NCI-H2227 (cell line): ENCODE results near the gene CAMTA1.

Experiments
- DNase-seq: peaks from one replicate; lab custom pipeline; 2025; ENCODE audit not compliant: unreplicated experiment; lab: John Stamatoyannopoulos, UW

The CAMTA1 gene

DNA sequence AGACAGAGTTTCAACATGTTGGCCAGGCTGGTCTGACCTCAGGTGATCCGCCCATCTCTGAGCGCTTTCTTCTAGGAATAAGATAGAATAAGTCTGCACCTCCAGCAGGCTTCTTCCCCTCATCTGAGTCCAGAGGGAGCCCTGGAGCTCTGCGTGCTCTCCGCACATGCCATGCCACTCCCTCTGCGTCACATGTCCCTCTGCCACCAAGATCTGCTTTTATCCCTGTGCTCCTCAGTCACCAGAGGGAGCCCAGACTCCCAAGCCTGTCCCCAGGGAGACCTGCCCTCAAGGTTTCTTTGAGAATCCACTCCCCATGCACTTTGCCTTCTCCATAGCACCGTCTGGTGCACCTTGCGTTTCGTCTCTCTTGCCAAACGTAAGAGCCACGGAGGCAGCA lies 213.0 kb downstream of the CAMTA1 start:
- DNase-seq = no peak

DNA sequence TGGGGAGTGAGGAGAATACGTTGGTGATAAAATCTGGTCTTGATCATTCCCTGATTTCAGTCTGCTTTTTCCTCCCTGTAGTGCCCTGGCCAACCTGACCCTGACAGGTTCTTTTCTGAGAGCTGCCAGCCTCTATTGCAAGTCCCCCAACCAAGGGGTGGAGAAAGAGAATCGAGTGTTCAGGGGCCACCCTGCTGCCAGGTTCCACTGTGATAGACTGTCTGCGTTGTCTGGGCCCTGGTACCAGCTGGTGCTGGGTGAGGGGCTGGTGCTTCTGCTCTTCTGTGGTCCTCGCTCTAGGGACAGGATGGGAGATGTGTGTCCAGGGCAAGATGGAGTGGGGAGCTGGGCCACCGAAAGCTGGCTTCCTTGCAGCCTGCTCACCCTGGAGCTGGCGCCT lies 214.6 kb downstream of the CAMTA1 start:
- no peak for DNase-seq

DNA sequence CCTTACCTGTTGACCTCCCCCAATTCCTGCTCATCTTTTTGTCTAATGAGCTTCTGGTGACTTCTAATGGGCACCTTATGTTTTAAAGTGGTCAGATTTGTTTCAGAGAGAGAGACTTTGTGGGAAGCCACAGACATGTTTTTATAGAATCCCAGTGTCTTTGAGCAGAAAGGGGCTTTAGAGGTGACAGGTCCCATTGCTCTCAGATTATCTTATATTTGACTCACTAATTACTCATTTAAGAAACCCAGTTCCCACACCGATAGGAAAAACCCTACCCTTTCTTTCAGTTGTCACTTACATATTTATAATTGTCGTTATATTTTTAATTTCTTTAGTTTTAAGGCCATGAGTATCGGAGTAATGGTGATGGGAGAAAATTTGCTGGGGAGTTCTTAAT lies 215.5 kb downstream of the CAMTA1 start:
- DNase-seq = no peak

DNA sequence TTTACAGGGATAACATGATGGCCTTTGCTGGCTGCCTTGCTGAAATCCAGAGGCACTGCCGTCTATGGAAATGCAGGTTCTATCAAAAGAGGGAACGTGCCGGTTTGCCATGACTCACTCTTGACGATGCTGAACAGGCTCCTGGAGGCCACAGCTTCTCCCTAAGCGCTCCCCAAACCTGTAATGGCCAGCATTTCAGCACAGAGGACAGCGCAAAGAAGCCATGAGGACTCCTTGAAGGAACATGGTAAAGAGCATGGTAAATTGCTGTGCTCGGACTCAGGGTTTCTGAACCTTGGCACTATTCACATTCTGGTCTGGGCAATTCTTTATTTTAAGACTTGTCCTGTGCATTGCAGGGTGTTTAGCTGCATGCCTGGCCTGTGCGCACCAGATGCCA lies 217.5 kb downstream of the CAMTA1 start:
- no peak for DNase-seq

DNA sequence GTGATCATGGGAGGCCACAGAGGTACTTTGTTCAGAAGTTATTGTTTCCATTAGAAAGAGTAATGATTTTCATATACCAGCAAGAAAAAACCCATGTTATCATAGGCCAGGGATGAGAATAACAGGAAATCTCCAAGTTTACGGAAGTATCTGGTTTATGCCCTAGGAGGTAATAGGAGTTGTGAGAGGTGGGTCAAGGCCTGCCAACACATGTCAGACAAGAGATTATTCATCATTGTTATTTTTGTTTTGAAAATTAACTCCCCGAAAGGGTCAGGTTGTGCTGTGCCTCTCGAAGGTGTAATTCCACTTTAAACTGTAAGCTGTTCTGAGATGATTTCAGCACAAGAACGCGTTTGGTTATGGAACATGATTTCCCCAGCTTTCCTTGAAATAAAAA lies 218.4 kb downstream of the CAMTA1 start:
- no peak for DNase-seq

DNA sequence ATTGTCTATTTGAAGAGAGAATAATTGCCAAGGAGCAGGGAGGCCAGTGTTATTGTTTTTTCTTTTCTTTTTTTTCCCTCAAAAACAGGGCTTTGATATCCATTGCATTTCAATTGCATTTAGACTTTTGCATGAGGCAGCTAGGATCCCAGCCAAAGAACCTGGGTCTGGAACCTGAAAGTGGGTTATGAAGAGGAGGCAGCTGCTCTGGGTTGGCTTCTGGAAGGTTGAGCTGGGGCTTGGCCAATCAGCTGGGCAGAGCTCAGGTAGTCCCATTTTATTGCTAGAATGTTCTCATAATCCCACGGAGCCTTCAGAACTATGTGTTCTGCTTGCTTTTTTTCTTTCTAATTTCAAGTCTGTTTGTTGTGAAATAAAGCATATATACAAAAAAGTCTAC lies 218.9 kb downstream of the CAMTA1 start:
- DNase-seq = no peak

DNA sequence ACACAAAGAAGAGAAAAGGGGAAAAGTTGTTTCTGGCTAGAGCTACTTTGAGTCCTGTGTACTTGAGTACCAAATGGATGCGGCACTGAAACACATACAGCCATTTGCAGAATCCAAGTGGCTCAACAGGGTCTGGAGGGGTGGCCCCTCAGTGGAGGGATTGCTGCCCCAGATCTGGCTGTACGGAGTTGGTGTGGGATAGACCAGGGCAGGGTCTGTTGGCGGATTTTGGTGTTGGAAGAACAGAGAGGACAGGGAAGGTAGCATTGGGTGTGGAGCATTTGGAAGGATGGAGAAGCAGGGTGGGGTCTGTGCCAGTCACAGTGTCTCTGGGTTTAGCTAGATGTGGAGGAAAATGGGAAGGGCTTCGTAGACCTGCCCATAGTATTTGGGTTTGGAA lies 220.5 kb downstream of the CAMTA1 start:
- DNase-seq = no peak

DNA sequence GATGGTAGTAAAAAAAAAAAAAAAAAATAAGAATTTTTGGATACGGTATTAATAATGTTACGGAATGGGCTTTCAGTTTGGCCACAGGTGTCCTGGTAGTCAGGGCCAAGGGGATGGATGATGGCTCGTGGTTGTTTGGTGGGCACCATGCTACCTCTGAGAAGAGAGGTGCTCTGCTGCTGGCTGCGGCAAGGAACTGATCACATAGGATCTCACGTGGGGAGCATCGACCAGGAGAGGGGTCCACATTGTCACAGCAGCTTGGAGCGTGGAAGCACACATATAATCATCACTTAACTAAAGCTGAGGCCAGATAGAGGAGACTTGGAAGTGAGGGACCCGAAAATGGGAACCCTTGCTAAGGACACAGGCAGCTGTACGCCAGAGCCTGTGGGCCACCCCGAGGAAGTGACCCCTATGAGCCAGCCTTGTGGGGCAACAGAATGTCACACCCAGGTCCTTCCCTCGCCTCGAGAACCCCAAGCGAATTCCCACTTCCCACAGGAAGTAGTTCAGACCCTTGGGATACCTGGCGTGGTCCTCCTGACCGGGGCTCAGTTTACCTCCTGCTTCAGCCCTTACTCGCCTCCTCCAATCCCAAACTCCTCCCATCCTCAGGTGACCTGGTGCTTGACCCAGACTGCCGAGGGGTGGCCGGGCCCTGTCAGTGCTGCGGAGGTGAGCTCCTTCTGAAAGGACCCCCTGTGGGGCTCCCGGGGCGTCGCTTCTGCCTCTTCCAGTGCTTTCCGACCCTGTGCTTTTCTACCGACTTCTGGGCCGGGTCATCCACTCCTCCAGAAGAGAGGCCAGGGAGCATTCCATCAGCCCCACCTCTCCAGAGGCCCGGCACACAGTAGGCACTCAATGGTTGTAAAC lies 222.0 kb downstream of the CAMTA1 start:
- DNase-seq = no peak

DNA sequence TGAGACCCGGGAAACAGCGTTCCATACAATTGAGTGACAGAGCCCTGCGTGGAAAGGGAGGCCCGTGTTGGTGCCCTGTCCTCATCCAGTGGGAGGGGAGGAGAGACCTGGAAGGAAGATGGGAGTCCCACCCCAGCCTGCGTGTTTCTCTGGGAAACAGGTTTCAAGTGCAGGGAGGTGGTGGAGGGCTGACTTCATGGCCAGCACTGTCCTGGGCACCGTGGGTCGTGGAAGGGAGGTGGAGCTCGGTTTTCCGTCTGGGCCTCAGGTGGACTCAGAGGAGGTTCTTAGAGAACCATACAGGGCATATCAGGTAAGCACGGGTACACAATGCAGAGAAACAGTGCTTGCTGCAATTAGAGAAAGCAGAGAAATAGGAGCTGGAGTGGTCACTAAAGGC lies 222.6 kb downstream of the CAMTA1 start:
- DNase-seq = no peak

DNA sequence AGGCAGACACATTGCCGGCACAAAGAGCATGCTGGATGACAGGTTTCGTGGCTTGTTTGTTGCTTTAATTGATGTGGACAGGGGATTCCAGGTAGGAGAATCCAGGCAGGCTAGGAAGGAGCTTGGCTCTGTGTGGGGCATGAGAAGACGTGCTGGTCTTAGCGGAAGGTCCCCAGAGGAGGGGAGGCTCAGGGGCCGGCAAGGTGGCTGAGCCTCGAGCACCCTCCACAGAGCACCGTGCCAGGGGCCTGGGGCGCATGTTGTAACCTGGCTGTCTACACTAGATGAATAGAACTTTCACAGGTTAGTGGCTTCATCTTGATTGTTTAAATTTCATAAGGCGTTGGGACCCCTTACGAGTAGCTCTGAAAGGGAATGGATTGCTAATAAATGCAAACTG lies 223.1 kb downstream of the CAMTA1 start:
- DNase-seq = no peak

DNA sequence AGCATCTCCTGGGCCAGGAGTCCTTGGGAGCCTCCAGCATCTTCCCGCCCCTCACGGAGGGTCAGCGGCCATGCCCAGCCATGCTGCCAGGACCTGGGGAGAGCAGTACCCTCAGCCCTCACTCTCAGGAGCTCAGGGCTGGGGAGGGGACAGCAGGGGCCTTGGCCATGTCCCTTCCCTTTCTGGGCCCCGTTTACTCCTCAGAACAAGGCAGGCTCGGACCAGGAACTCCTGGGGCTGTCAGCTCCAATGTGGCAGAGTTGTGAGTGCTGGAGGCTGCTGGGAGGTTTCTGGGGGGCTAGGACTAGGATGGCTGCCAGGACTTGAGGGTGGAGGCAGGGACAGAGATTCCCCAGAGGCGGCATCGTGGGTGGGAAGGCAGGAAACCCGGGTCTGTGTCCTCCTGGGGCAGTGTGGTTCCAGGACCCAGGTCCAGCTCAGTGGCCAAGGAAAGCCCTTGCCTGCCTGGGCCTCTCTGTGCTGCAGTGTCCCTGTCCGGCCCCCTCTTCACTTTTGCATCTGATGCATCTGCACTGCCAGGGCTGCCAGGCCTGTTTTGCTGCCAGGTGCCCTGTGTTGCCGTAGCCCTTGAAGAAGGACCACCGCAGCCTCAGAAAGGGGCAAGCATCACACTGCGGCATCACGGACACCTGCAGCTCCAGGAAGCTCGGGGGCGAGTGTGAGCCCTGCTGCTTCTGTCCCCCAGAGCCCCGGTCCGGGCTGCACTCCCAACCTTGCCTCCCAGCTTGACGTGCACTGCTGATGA lies 223.9 kb downstream of the CAMTA1 start:
- DNase-seq = no peak

DNA sequence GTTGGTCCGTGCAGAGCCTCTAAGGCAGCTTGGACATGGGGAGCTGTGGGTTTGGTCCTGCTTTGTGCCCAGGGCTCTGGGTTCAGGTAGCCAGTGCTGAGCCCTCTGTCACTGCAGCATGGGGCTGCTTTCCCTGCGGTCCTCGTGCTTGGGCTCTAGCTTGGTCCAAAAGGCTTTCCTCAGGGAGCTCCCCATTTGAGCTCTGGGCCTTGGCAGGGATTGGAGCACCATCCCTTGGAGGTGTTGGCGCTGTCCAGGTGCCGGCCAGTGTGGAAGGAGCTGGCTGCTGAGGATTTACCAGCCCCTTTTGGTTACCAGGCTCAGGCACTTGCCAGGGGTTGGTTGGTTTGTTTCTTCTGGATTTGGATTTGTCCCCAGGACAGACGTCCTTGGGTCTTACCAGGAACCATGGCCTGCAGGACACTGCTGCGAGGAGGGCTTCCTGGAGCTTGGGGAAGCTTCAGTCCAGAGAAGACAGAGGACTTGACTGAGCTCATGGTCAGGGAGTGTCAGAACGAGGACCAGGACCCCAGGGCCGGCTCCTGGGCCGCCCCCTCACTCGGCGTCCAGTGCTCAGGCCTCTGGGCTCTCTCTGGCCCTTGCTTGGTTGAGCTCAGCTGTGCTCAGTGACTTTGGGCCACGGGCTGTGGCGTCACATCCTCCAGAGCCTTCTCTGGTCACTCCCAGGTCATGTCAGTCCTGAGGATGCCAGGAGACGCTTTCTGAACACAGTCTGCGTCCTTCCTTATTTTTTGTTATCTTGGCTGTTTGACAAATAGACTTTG lies 224.7 kb downstream of the CAMTA1 start:
- no peak for DNase-seq

DNA sequence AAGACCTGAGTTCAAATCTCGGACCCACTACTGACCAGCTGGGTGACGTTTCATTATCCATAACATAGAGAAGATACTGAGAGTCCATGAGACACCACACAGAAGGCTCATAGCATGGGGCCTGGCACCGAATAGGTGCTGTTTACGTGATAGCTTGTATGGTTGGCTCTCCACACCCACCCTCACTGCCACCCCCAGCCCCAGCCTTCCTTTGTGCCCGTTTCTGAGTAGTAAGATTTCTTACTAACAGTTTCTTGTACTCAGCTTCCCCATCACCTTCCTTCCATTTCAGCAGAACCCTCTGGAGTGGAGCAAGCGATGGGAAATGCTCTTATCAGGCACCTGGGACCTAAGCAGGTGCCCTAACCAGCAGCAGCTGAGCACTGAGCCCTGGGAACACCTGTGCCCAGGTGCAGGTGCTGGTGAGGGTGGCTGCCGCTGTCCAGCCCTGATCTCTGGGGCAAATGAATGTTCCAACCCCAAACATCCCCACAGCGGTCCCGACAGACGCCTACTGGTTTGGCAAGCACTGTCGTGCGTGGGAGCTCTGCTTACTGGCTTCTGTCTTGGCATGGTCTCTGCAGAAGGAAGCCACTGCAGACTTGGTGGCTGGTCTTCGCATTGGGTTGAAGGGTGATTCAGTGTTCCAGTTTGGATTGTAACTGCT lies 225.4 kb downstream of the CAMTA1 start:
- DNase-seq = no peak

DNA sequence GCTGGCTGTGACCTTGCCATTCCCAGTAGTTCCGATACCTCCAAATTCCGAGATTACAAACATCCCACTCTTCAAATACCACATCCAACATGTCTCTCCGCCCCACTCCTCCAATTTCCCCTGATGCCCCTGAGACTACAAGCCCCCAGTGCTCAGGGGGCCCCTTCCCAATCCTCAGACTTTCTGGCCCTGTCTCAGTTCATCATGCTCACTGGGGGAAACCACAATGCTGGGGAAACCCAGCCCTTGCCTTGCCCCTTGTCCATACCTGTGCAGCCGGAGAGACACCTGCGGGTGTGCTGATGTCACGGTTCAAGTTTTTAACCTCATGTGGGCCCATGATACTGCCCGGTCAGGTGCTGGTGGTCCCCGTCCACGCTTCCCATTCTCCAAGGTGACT lies 226.6 kb downstream of the CAMTA1 start:
- no peak for DNase-seq

DNA sequence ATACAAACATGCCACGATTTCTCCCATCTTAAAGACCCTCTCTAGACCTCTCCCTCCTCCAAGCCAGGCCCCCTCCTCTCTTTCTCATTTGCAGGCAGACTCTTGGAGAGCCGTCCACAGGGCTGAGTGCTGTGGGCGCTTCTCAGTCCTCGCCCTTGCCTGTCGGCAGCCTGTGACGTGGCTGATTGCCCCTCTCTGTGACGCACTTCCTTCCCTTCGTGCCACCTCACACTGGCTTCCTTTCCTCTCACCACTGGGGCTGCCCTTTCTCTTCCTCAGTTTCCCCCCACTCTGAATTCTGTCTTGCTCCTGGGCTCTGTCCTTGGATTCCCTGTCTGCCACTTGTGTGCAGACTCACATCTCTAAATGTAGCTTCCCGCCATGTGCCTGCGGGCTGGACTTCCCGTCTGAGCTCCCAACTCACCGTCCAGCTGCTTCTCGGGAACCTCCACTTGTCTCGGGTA lies 227.2 kb downstream of the CAMTA1 start:
- DNase-seq = no peak

DNA sequence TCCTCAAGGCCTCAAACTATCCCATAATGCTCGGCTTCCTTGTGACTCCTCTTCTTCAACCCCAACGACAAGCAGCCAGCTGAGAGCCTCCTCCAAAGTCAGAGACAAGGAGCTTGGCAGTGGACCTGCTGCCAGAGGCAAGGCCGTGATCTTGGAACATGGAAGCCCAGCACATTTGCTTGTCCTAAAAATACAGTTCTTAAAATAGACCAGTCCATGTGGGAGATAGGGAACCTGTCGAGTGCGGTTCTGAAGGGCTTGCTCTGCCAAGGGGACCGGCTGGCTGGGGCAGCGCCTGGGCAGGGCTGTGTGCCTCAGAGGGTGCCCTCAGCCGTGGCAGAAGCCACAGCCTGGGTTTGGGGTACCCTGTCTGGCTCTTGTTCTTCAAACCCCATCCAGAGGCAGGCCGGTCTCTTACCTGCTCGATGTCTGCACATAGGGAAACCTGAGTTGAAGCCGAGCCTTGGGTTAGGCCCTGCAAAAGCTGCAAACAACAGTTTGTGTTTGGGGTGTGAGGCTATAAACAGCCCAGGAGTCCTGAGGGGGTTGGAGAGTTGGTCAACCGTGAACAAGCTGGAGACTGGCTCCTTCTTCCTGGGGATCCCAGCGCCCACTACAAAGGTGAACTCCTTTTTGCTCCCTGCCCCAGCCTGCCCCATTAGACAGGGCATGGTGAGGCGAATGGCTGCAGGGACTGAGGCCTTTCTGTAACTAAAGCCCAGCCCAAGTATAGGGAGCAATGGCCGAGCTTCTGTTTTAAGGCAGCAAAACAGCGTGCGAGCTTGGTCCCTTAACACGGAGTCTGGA lies 228.8 kb downstream of the CAMTA1 start:
- no peak for DNase-seq

DNA sequence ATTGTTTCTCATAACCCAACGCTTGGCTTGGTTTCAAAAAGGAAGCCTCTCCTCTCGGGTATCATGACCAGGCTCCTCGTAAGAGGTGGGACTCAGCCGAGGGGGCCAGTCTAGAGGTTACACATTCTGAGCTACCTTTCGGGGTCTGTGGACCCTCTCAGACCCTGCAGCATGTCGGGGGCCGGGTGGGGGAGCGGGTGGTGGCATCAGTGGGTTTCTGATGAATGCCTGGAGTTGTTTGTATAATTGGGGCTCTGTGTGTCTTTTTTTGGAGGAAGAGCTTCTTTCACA lies 229.3 kb downstream of the CAMTA1 start:
- no peak for DNase-seq

DNA sequence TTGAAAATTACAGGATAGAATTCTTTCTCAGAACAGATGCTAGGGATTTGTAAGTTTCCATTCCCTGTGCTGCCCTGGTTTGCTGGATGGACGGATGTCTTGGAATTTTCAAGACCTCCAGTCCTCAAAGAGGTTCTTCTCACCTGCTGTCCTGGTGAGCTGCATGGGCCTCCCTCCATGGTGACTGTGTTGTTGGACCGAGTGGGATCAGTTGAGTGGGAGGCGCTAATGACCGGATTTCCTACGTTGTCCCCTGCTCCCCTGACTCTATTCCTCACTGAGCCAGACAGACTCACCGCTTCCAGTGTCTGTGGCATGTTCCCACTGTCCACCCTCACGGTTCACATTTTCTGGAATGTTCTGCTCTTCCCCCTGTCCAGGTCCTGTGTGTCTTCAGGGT lies 229.8 kb downstream of the CAMTA1 start:
- DNase-seq = no peak

DNA sequence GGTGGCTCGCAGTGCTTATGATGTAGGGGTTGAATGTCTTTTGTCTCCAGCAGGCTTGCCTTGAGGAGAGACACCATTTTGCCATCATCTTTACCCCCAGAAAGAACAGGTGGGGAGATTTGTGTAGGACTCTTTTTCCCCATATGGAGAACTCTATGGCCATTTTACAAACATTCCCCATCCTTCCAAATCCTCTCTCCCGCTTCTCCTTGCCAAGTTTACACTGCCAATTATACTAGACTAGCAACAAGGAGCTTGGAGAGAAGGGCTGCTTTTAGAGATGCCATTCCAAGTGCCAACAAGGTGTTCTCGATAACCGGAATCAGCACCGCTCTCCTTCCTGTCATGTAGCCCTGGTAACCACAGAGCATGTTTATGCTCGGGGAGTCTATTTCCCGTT lies 233.1 kb downstream of the CAMTA1 start:
- no peak for DNase-seq

DNA sequence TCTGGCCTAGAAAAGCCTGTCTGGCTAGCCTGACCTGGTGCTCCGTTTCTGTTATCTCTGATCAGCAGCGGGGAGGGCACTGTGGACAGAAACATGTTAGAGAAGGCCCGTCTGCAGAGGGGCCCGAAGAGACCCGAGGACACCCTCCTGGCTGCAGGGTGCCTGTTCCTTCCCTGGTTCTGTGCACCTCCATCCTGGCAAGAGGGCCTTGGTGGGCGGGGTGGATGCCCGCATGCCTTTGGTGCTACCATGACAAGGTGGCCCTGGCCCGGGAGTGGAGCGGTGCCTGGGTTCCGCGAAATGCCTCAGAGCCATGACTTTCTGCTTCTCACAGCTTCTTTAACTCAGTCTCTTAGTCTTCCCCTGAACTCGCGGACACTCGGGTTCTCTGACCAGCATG lies 233.6 kb downstream of the CAMTA1 start:
- DNase-seq = no peak
